BJ (cell line): ENCODE measurements around the gene CLCF1. TPM values are rescaled to one million over a fixed set of nuclear protein-coding genes. Genes with fewer than 3 reads are reported as not detected.

Source experiments
- CTCF ChIA-PET: fragments of 350-600 bp; formaldehyde crosslinking; extraction: SDS; loops from one replicate; lab custom pipeline; 2021; ENCODE audit warnings: antibody characterized with exemption, inconsistent platforms; lab: Yijun Ruan, JAX
- POLR2A ChIA-PET: fragments of 300-600 bp; sonication (Branson Sonifier 250); formaldehyde crosslinking; extraction: SDS; loops from one replicate; lab custom pipeline; 2021; ENCODE audit warnings: antibody characterized with exemption; lab: Charles Lee
- DNase-seq: peaks from one replicate; pipeline ENCODE4 v3.0.0-alpha.2; 2011; ENCODE audit warnings: low read depth
- H3K27me3 ChIP-seq: 2 replicates; pipeline ENCODE4 v1.6.0; 2011; ENCODE audit warnings: low read length; ENCODE audit not compliant: control insufficient read depth, insufficient read depth
- H3K36me3 ChIP-seq: 2 replicates; pipeline ENCODE4 v1.5.1; 2011; ENCODE audit warnings: low read length; ENCODE audit not compliant: control insufficient read depth, insufficient read depth
- H3K4me3 ChIP-seq: 2 replicates; pipeline ENCODE4 v1.5.1; 2011; ENCODE audit warnings: low read depth, mild to moderate bottlenecking, control low read depth, low read length
- CTCF ChIP-seq: IDR thresholded peaks from 2 replicates; pipeline ENCODE4 v1.5.1; 2011; ENCODE audit warnings: low read depth, mild to moderate bottlenecking, control low read depth, inconsistent platforms, low read length, moderate library complexity; ENCODE audit not compliant: insufficient read depth
- polyA plus RNA-seq: library from polyadenylated mRNA; depleted of rRNA; stranded (reverse); fragments of >200 nt; gene quantifications from 2 replicates; pipeline ENCODE4 v1.2.3, GENCODE V29; 2011

Gene CLCF1
- polyA plus RNA-seq, 1 experiment, result 21.3 TPM

GRCh38 chr11:67397986-67398660, 24.7 kb upstream of the CLCF1 start:
- peaks cover 34% of the 10 kb centered on the region for H3K36me3 ChIP-seq
- no peak overlapping the region for H3K4me3 ChIP-seq
- ChIA-PET POLR2A (no interaction called here), CTCF (interaction anchor here (0.6 to 2.5 kb wide), 5 partner anchors 16 to 73 kb away, joined by 3 to 9 read pairs (median 5); partner anchors contain the start of gene POLD4)
- no peaks in the 10 kb centered on the region for H3K27me3 ChIP-seq
- no peak for TF ChIP-seq CTCF
- no peak for DNase-seq

- ChIA-PET POLR2A (no interaction called here), CTCF (interaction anchor here (0.6 to 2.5 kb wide), 5 partner anchors 15 to 73 kb away, joined by 3 to 9 read pairs (median 5); partner anchors contain the start of gene POLD4)
- no peak for TF ChIP-seq CTCF
- DNase-seq, result no peak
- peaks cover 34% of the 10 kb centered on the region for H3K36me3 ChIP-seq
- no peak overlapping the region for H3K4me3 ChIP-seq
- H3K27me3 ChIP-seq, result no peaks in the 10 kb centered on the region
These were observed 24.1 kb upstream of the CLCF1 start for GRCh38 chr11:67397536-67397935.

DNA sequence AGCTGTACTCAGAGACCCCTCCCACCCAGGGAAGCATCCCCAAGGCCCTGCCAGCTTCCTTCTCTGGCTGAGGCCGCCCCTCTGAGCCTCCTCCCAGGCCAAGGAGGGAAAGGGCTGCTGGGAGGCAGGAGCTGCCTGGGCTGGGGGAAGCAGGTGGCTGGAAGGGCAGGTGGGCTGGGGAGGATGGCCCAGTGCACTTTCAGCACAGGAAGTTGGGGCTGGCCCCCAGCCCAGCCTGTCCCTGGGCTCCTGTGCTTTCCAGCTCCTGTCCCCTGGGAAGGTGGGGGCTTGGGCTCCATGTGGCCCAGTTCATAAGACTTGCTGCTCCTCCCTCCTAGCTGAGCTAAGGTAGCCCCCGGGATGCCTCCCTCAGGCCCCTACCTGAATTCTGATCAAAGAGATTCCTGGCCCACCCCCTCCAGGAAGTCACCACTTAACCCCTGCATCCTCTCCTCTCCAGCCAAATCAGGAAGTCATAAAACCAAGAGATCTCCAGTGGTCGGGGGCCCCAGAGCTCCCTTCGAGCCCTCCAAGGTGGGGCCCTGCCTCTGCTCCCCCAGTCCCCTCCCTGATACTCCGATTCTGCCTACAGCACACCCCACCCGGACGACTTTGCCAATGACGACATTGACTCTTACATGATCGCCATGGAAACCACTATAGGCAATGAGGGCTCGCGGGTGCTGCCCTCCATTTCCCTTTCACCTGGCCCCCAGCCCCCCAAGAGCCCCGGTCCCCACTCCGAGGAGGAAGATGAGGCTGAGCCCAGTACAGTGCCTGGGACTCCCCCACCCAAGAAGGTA, 23.4 kb upstream of the CLCF1 start:
- Histone ChIP-seq H3K36me3 (peaks cover 34% of the 10 kb centered on the region), H3K27me3 (no peaks in the 10 kb centered on the region), H3K4me3 (no peak overlapping the region)
- no peak for TF ChIP-seq CTCF
- DNase-seq, result no peak
- CTCF ChIA-PET, result interaction anchor here (0.6 to 2.5 kb wide), 5 partner anchors 14 to 161 kb away, joined by 3 to 9 read pairs (median 3); no protein-coding TSS in a partner anchor
- POLR2A ChIA-PET, result no interaction called here

DNA sequence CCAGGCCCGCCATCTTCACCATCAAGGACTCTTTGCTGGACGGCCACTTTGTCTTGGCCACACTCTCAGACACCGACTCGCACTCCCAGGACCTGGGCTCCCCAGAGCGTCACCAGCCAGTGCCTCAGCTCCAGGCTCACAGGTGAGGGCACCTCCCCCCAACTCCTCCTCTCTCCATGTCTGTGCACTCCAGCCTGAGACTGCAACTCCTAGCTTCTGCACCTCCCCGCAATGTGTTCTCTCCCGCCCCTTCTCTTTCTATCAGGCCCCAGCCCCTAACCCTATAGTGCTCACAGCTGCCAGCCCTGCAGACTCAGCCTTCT, 22.8 kb upstream of the CLCF1 start:
- peaks cover 34% of the 10 kb centered on the region for H3K36me3 ChIP-seq
- no peak for DNase-seq
- H3K4me3 ChIP-seq, result no peak overlapping the region
- no peak for TF ChIP-seq CTCF
- POLR2A ChIA-PET, result no interaction called here
- CTCF ChIA-PET, result interaction anchor here (0.6 to 2.3 kb wide), 3 partner anchors 45 to 162 kb away, joined by 3 to 9 read pairs (median 3); no protein-coding TSS in a partner anchor
- no peaks in the 10 kb centered on the region for H3K27me3 ChIP-seq
